CD4-positive, alpha-beta memory T cell (primary cell): ENCODE measurements around the gene CFAP46. TPM values are rescaled to one million over a fixed set of nuclear protein-coding genes. Genes with fewer than 3 reads are reported as not detected.
"Not testable (repeated sequence)": the region's sequence is repeated elsewhere in the genome, so short reads cannot be mapped to it uniquely, and the experiment has no call there.

Experiments used
- CTCF ChIA-PET: fragments of 350-600 bp; sonication (Branson Sonifier 250); formaldehyde crosslinking; loops from one replicate; lab custom pipeline; 2021; ENCODE audit warnings: inconsistent platforms; ENCODE audit not compliant: partially characterized antibody; lab: Charles Lee
- POLR2A ChIA-PET: fragments of 350-600 bp; sonication (Branson Sonifier 250); formaldehyde crosslinking; loops from one replicate; lab custom pipeline; 2021; ENCODE audit not compliant: partially characterized antibody; lab: Charles Lee
- DNase-seq, 5 donors: peaks; one replicate each; pipeline versions ENCODE4 v3.0.0 to v3.0.0-alpha.2; 2020 to 2022; ENCODE audit warnings: mixed read lengths in 1 of 5
- H3K27ac ChIP-seq: one replicate; pipeline ENCODE4 v1.7.0; 2013; ENCODE audit warnings: low read depth, low read length
- H3K27me3 ChIP-seq: 2 replicates; pipeline ENCODE4 v1.7.0; 2013; ENCODE audit warnings: mild to moderate bottlenecking, low read length, moderate library complexity; ENCODE audit not compliant: insufficient read depth
- H3K36me3 ChIP-seq: 2 replicates; pipeline ENCODE4 v1.7.0; 2013; ENCODE audit warnings: mild to moderate bottlenecking, low read length, moderate library complexity; ENCODE audit not compliant: insufficient read depth
- H3K4me1 ChIP-seq: 2 replicates; pipeline ENCODE4 v1.7.0; 2013; ENCODE audit warnings: mild to moderate bottlenecking, low read length, moderate library complexity; ENCODE audit not compliant: insufficient read depth
- H3K4me3 ChIP-seq, 2 donors: one replicate each; pipeline ENCODE4 v1.7.0; 2013; ENCODE audit warnings: low read length in 2 of 2, mild to moderate bottlenecking in 1 of 2
- H3K9me3 ChIP-seq, 2 donors: one replicate each; pipeline ENCODE4 v1.7.0; 2013; ENCODE audit warnings: low read length in 2 of 2, control low read depth in 1 of 2; ENCODE audit not compliant: control insufficient read depth in 1 of 2
- H3K27ac Mint-ChIP-seq, 7 donors: one replicate each; pipeline ENCODE4 v1.8.0; 2020 to 2021; ENCODE audit warnings: mixed read lengths in 7 of 7, mild to moderate bottlenecking in 6 of 7, inconsistent platforms in 3 of 7, moderate library complexity in 3 of 7
- H3K27me3 Mint-ChIP-seq, 2 donors: one replicate each; pipeline ENCODE4 v1.8.0; 2020 to 2021; ENCODE audit warnings: mixed read lengths in 2 of 2
- H3K36me3 Mint-ChIP-seq, 2 donors: one replicate each; pipeline ENCODE4 v1.8.0; 2020 to 2021; ENCODE audit warnings: mixed read lengths in 2 of 2, inconsistent platforms in 1 of 2, mild to moderate bottlenecking in 1 of 2
- H3K4me1 Mint-ChIP-seq, 4 donors: one replicate each; pipeline ENCODE4 v1.8.0; 2020 to 2021; ENCODE audit warnings: mixed read lengths in 4 of 4, mild to moderate bottlenecking in 1 of 4
- H3K4me3 Mint-ChIP-seq, 8 donors: one replicate each; pipeline ENCODE4 v1.8.0; 2020 to 2021; ENCODE audit warnings: mixed read lengths in 8 of 8, mild to moderate bottlenecking in 7 of 8, moderate library complexity in 6 of 8, inconsistent platforms in 3 of 8
- H3K9me3 Mint-ChIP-seq, 8 donors: one replicate each; pipeline ENCODE4 v1.8.0; 2020 to 2021; ENCODE audit warnings: mixed read lengths in 8 of 8, mild to moderate bottlenecking in 5 of 8, inconsistent platforms in 3 of 8, moderate library complexity in 1 of 8
- intact Hi-C: fragments of 100-400 bp; cut with micrococcal nuclease; formaldehyde crosslinking; loops from one replicate; pipeline ENCODE4 v1.15.1; 2023
- polyA plus RNA-seq, 2 donors: library from polyadenylated mRNA; unstranded; fragments of 300-500 nt; fragmentation: Illumina TruSeq; gene quantifications; one replicate each; pipeline ENCODE4 v1.2.3, GENCODE V29; 2021
- total RNA-seq, 2 experiments: library from RNA; stranded (reverse); gene quantifications; one replicate each; pipeline ENCODE4 v1.2.3, GENCODE V29; 2021

CFAP46 gene
- total and polyA plus RNA-seq, 4 experiments from 2014 or later = not detected

- intact Hi-C loops = no loop called here
- no peaks in the 10 kb centered on the region for H3K9me3 ChIP-seq
- H3K9me3 Mint-ChIP-seq = peaks cover 0 to 2% (median 0%) of the 10 kb centered on the region in 8 donors
- no peak overlapping the region for H3K27ac ChIP-seq
- no peak for DNase-seq
- CTCF ChIA-PET = no interaction called here
- no peaks in the 10 kb centered on the region for H3K27me3 ChIP-seq
- no peak overlapping the region for H3K27ac Mint-ChIP-seq
- no peak overlapping the region for H3K4me3 ChIP-seq
- H3K27me3 Mint-ChIP-seq = peaks cover 0 to 3% of the 10 kb centered on the region in 2 donors
- no peaks in the 10 kb centered on the region for H3K36me3 Mint-ChIP-seq
- H3K4me1 Mint-ChIP-seq = no peaks in the 10 kb centered on the region
- H3K36me3 ChIP-seq = no peaks in the 10 kb centered on the region
- no peak overlapping the region for H3K4me3 Mint-ChIP-seq
- POLR2A ChIA-PET = no interaction called here
- H3K4me1 ChIP-seq = no peaks in the 10 kb centered on the region
These were observed 148.2 kb downstream of the CFAP46 start for GRCh38 chr10:132793871-132794849.

GRCh38 chr10:132793213-132793612, 149.2 kb downstream of the CFAP46 start:
- no peak overlapping the region for H3K27ac ChIP-seq
- ChIA-PET CTCF (no interaction called here), POLR2A (no interaction called here)
- Mint-ChIP-seq H3K36me3 (no peaks in the 10 kb centered on the region), H3K4me1 (no peaks in the 10 kb centered on the region), H3K27ac (no peak overlapping the region), H3K9me3 (peaks cover 0 to 2% (median 0%) of the 10 kb centered on the region in 8 donors), H3K4me3 (no peak overlapping the region), H3K27me3 (peaks cover 0 to 6% of the 10 kb centered on the region in 2 donors)
- H3K36me3 ChIP-seq = no peaks in the 10 kb centered on the region
- no peaks in the 10 kb centered on the region for H3K4me1 ChIP-seq
- no peak for DNase-seq
- H3K9me3 ChIP-seq = no peaks in the 10 kb centered on the region
- intact Hi-C loops = no loop called here
- no peak overlapping the region for H3K4me3 ChIP-seq
- H3K27me3 ChIP-seq = no peaks in the 10 kb centered on the region

- ChIA-PET CTCF (no interaction called here), POLR2A (no interaction called here)
- no peak overlapping the region for H3K4me3 Mint-ChIP-seq
These were observed 149.6 kb downstream of the CFAP46 start for GRCh38 chr10:132792796-132793195.

GRCh38 chr10:132792099-132792498, 150.3 kb downstream of the CFAP46 start:
- H3K9me3 Mint-ChIP-seq, H3K4me1 ChIP-seq, H3K9me3 ChIP-seq, H3K36me3 ChIP-seq, H3K4me3 ChIP-seq, H3K27ac ChIP-seq, intact Hi-C loops, H3K4me1 Mint-ChIP-seq, POLR2A ChIA-PET, H3K27me3 Mint-ChIP-seq, H3K4me3 Mint-ChIP-seq, H3K27ac Mint-ChIP-seq, CTCF ChIA-PET, DNase-seq, H3K27me3 ChIP-seq, H3K36me3 Mint-ChIP-seq: not testable (repeated sequence)

More at GRCh38 chr10:132792796-132793195, 149.6 kb downstream of the CFAP46 start:
- Histone ChIP-seq H3K27me3 (no peaks in the 10 kb centered on the region), H3K27ac (no peak overlapping the region), H3K4me1 (no peaks in the 10 kb centered on the region), H3K9me3 (no peaks in the 10 kb centered on the region), H3K4me3 (no peak overlapping the region), H3K36me3 (no peaks in the 10 kb centered on the region)
- peaks cover 0 to 2% (median 0%) of the 10 kb centered on the region in 8 donors for H3K9me3 Mint-ChIP-seq
- intact Hi-C loops = no loop called here
- no peaks in the 10 kb centered on the region for H3K36me3 Mint-ChIP-seq
- no peaks in the 10 kb centered on the region for H3K4me1 Mint-ChIP-seq
- DNase-seq = no peak
- H3K27ac Mint-ChIP-seq = no peak overlapping the region
- peaks cover 0 to 6% of the 10 kb centered on the region in 2 donors for H3K27me3 Mint-ChIP-seq

- no peaks in the 10 kb centered on the region for H3K36me3 Mint-ChIP-seq
- DNase-seq = no peak
- Histone ChIP-seq H3K27ac (no peak overlapping the region), H3K9me3 (no peaks in the 10 kb centered on the region), H3K36me3 (no peaks in the 10 kb centered on the region), H3K27me3 (no peaks in the 10 kb centered on the region), H3K4me1 (no peaks in the 10 kb centered on the region), H3K4me3 (no peak overlapping the region)
- ChIA-PET POLR2A (no interaction called here), CTCF (no interaction called here)
- intact Hi-C loops = no loop called here
- H3K9me3 Mint-ChIP-seq = peaks cover 0 to 2% (median 0%) of the 10 kb centered on the region in 8 donors
- no peaks in the 10 kb centered on the region for H3K4me1 Mint-ChIP-seq
- H3K27me3 Mint-ChIP-seq = peaks cover 0 to 6% of the 10 kb centered on the region in 2 donors
- no peak overlapping the region for H3K4me3 Mint-ChIP-seq
- H3K27ac Mint-ChIP-seq = no peak overlapping the region
These were observed 151.2 kb downstream of the CFAP46 start for GRCh38 chr10:132790934-132791829.

GRCh38 chr10:132790470-132790869, 151.9 kb downstream of the CFAP46 start:
- no peaks in the 10 kb centered on the region for H3K36me3 ChIP-seq
- Mint-ChIP-seq H3K4me1 (no peaks in the 10 kb centered on the region), H3K27me3 (peaks cover 0 to 6% of the 10 kb centered on the region in 2 donors), H3K27ac (no peak overlapping the region), H3K9me3 (peaks cover 0 to 2% (median 0%) of the 10 kb centered on the region in 8 donors), H3K36me3 (no peaks in the 10 kb centered on the region), H3K4me3 (no peak overlapping the region)
- H3K4me1 ChIP-seq = no peaks in the 10 kb centered on the region
- no peak for DNase-seq
- no peak overlapping the region for H3K27ac ChIP-seq
- H3K9me3 ChIP-seq = no peaks in the 10 kb centered on the region
- CTCF ChIA-PET = no interaction called here
- no peaks in the 10 kb centered on the region for H3K27me3 ChIP-seq
- no peak overlapping the region for H3K4me3 ChIP-seq
- POLR2A ChIA-PET = no interaction called here
- intact Hi-C loops = no loop called here

GRCh38 chr10:132789659-132790148, 152.7 kb downstream of the CFAP46 start:
- POLR2A ChIA-PET = no interaction called here
- intact Hi-C loops = no loop called here
- H3K4me3 Mint-ChIP-seq = no peak overlapping the region

More at GRCh38 chr10:132789659-132790148, 152.7 kb downstream of the CFAP46 start:
- H3K27ac Mint-ChIP-seq = no peak overlapping the region
- H3K4me1 Mint-ChIP-seq = no peaks in the 10 kb centered on the region
- peaks cover 0 to 6% of the 10 kb centered on the region in 2 donors for H3K27me3 Mint-ChIP-seq
- H3K9me3 ChIP-seq = no peaks in the 10 kb centered on the region
- H3K27ac ChIP-seq = no peak overlapping the region
- H3K36me3 ChIP-seq = no peaks in the 10 kb centered on the region
- peaks cover 0 to 2% (median 0%) of the 10 kb centered on the region in 8 donors for H3K9me3 Mint-ChIP-seq
- CTCF ChIA-PET = no interaction called here
- H3K4me3 ChIP-seq = no peak overlapping the region
- no peaks in the 10 kb centered on the region for H3K36me3 Mint-ChIP-seq
- DNase-seq = no peak
- no peaks in the 10 kb centered on the region for H3K27me3 ChIP-seq
- H3K4me1 ChIP-seq = no peaks in the 10 kb centered on the region
